H1 (cell line): ENCODE data around the gene PRSS50. TPM values are rescaled to one million over a fixed set of nuclear protein-coding genes. Genes with fewer than 3 reads are reported as not detected.

Experiments used
- CTCF ChIA-PET: fragments of 300-600 bp; sonication (Branson Sonifier 250); formaldehyde crosslinking; loops from one replicate; lab custom pipeline; 2021; ENCODE audit not compliant: partially characterized antibody; lab: Charles Lee
- POLR2A ChIA-PET: fragments of 300-600 bp; sonication (Branson Sonifier 250); formaldehyde crosslinking; loops from one replicate; lab custom pipeline; 2021; ENCODE audit warnings: inconsistent platforms; ENCODE audit not compliant: partially characterized antibody; lab: Charles Lee
- DNase-seq, 2 experiments: peaks; one replicate each; pipeline versions ENCODE4 v3.0.0 to v3.0.0-alpha.2; 2010 to 2022; ENCODE audit warnings: low spot score in 2 of 2, low read depth in 1 of 2, mixed read lengths in 1 of 2
- FAIRE-seq: peaks from 2 replicates; lab custom pipeline; 2011; peaks lifted over from hg19 to GRCh38; lab: Jason Lieb, UNC
- H2AFZ ChIP-seq: 2 replicates; pipeline ENCODE4 v1.8.1; 2012; ENCODE audit warnings: low read length, inconsistent platforms
- H2AK5ac ChIP-seq: 2 replicates; pipeline ENCODE4 v1.6.1; 2013; ENCODE audit warnings: low read depth, low read length
- H2BK120ac ChIP-seq: replicated peaks from 2 replicates; pipeline ENCODE3; 2013; ENCODE audit warnings: low read depth, low read length, inconsistent platforms
- H2BK12ac ChIP-seq: 2 replicates; pipeline ENCODE4 v1.6.1; 2013; ENCODE audit warnings: low read depth, low read length
- H2BK15ac ChIP-seq: 2 replicates; pipeline ENCODE4 v1.6.1; 2013; ENCODE audit warnings: low read length
- H2BK20ac ChIP-seq: 2 replicates; pipeline ENCODE4 v1.6.1; 2013; ENCODE audit warnings: low read length
- H2BK5ac ChIP-seq: 2 replicates; pipeline ENCODE4 v1.6.1; 2013; ENCODE audit warnings: low read depth, low read length
- H3K14ac ChIP-seq: 2 replicates; pipeline ENCODE4 v1.6.1; 2013; ENCODE audit warnings: inconsistent platforms; ENCODE audit not compliant: insufficient read length
- H3K18ac ChIP-seq: 2 replicates; pipeline ENCODE4 v1.6.1; 2013; ENCODE audit warnings: low read length; ENCODE audit errors: extremely low read depth
- H3K23ac ChIP-seq: 2 replicates; pipeline ENCODE4 v1.6.1; 2013; ENCODE audit warnings: inconsistent platforms; ENCODE audit not compliant: insufficient read length
- H3K23me2 ChIP-seq: 2 replicates; pipeline ENCODE4 v1.6.1; 2013; ENCODE audit warnings: low read depth, low read length
- H3K27ac ChIP-seq: 2 replicates; pipeline ENCODE4 v1.6.1; 2011; ENCODE audit warnings: low read depth, low read length, inconsistent platforms
- H3K27me3 ChIP-seq, 4 experiments: replicated peaks in 1 of 4; 1 replicate in 1 of 4; 2 replicates in 3 of 4; pipeline versions ENCODE4 v1.6.1 to v1.8.1; 2011 to 2013; ENCODE audit warnings: low read length in 3 of 4, mild to moderate bottlenecking in 3 of 4, inconsistent platforms in 2 of 4, mixed read lengths in 2 of 4, moderate library complexity in 1 of 4; ENCODE audit not compliant: control insufficient read depth in 3 of 4, insufficient read depth in 3 of 4; ENCODE audit errors: extremely low read depth in 1 of 4
- H3K36me3 ChIP-seq, 4 experiments: 2 replicates each; pipeline versions ENCODE4 v1.6.1 to v1.8.1; 2011 to 2013; ENCODE audit warnings: mild to moderate bottlenecking in 4 of 4, low read length in 3 of 4, moderate library complexity in 2 of 4, control low read depth in 1 of 4, inconsistent platforms in 1 of 4; ENCODE audit not compliant: insufficient read depth in 4 of 4, control insufficient read depth in 2 of 4
- H3K4ac ChIP-seq: replicated peaks from 2 replicates; pipeline ENCODE3; 2013; ENCODE audit warnings: low read length, low read depth, mixed read lengths, inconsistent platforms; ENCODE audit not compliant: insufficient read length
- H3K4me1 ChIP-seq, 4 experiments: replicated peaks in 1 of 4; 1 replicate in 1 of 4; 2 replicates in 3 of 4; pipeline versions ENCODE4 v1.6.1 to v1.8.1; 2011 to 2013; ENCODE audit warnings: low read length in 3 of 4, inconsistent platforms in 2 of 4, mixed read lengths in 1 of 4; ENCODE audit not compliant: insufficient read depth in 4 of 4, control insufficient read depth in 3 of 4
- H3K4me2 ChIP-seq, 2 experiments: 2 replicates each; pipeline versions ENCODE4 v1.6.1 to v1.8.1; 2011 to 2013; ENCODE audit warnings: low read depth in 2 of 2, low read length in 2 of 2, control low read depth in 1 of 2, inconsistent platforms in 1 of 2, mild to moderate bottlenecking in 1 of 2; ENCODE audit not compliant: insufficient read depth in 1 of 2
- H3K4me3 ChIP-seq, 4 experiments: fragments of 200-600, 300-600 bp in 1 of 4; sonication (generic), shearing (Covaris generic), sonication (Bioruptor Twin) in 1 of 4; 2 replicates each; pipeline versions ENCODE4 v1.5.1 to v1.8.1; 2011 to 2016; ENCODE audit warnings: low read length in 4 of 4, low read depth in 3 of 4, control low read depth in 2 of 4, inconsistent platforms in 2 of 4, mild to moderate bottlenecking in 2 of 4, mixed read lengths in 1 of 4, moderate library complexity in 1 of 4; ENCODE audit not compliant: insufficient read depth in 2 of 4; ENCODE audit errors: extremely low read depth in 1 of 4
- H3K56ac ChIP-seq: replicated peaks from 2 replicates; pipeline ENCODE3; 2013; ENCODE audit warnings: low read depth, mild to moderate bottlenecking, mixed read lengths, low read length, inconsistent platforms; ENCODE audit not compliant: insufficient read length
- H3K79me1 ChIP-seq: 2 replicates; pipeline ENCODE4 v1.6.1; 2013; ENCODE audit warnings: low read depth, low read length, control low read depth
- H3K79me2 ChIP-seq, 2 experiments: 2 replicates each; pipeline versions ENCODE4 v1.6.1 to v1.8.1; 2012 to 2013; ENCODE audit warnings: low read length in 2 of 2, mild to moderate bottlenecking in 2 of 2, inconsistent platforms in 1 of 2; ENCODE audit not compliant: insufficient read depth in 2 of 2, control insufficient read depth in 1 of 2
- H3K9ac ChIP-seq, 4 experiments: replicated peaks in 1 of 4; 1 replicate in 1 of 4; 2 replicates in 3 of 4; pipeline versions ENCODE4 v1.6.1 to v1.8.1; 2011 to 2013; ENCODE audit warnings: low read depth in 3 of 4, low read length in 3 of 4, control low read depth in 2 of 4, mild to moderate bottlenecking in 2 of 4, moderate library complexity in 2 of 4, inconsistent platforms in 1 of 4; ENCODE audit errors: extremely low read depth in 1 of 4
- H3K9me3 ChIP-seq, 2 experiments: 2 replicates each; pipeline versions ENCODE4 v1.6.1 to v1.8.1; 2012 to 2013; ENCODE audit warnings: mild to moderate bottlenecking in 2 of 2, moderate library complexity in 2 of 2, control low read depth in 1 of 2, inconsistent platforms in 1 of 2, low read depth in 1 of 2, low read length in 1 of 2, mixed read lengths in 1 of 2; ENCODE audit not compliant: insufficient read depth in 2 of 2
- H4K20me1 ChIP-seq, 2 experiments: replicated peaks in 1 of 2; 2 replicates each; pipeline versions ENCODE3 to v1.8.1; 2011 to 2013; ENCODE audit warnings: inconsistent platforms in 2 of 2, low read length in 2 of 2, mild to moderate bottlenecking in 1 of 2; ENCODE audit not compliant: insufficient read depth in 2 of 2, control insufficient read depth in 1 of 2
- H4K5ac ChIP-seq: 2 replicates; pipeline ENCODE4 v1.6.1; 2013; ENCODE audit warnings: low read length, low read depth, mixed read lengths, inconsistent platforms; ENCODE audit not compliant: insufficient read length
- H4K8ac ChIP-seq: 2 replicates; pipeline ENCODE4 v1.8.0; 2013; ENCODE audit warnings: mild to moderate bottlenecking, moderate library complexity, low read length, inconsistent platforms; ENCODE audit not compliant: insufficient read depth; ENCODE audit errors: extremely low read depth
- H4K91ac ChIP-seq: replicated peaks from 2 replicates; pipeline ENCODE3; 2013; ENCODE audit warnings: low read length, mixed read lengths, inconsistent platforms; ENCODE audit not compliant: insufficient read length
- BACH1 ChIP-seq: IDR thresholded peaks from 2 replicates; pipeline ENCODE4 v1.6.1; 2012; ENCODE audit warnings: low read length, improper control_type of control experiment
- CHD1 ChIP-seq: IDR thresholded peaks from 2 replicates; pipeline ENCODE4 v1.6.1; 2012; ENCODE audit warnings: low read depth, low read length, improper control_type of control experiment
- CHD2 ChIP-seq: IDR thresholded peaks from 2 replicates; pipeline ENCODE4 v1.6.1; 2012; ENCODE audit warnings: low read length, improper control_type of control experiment
- CREB1 ChIP-seq: IDR thresholded peaks from 2 replicates; pipeline ENCODE4 v1.6.1; 2012; ENCODE audit warnings: inconsistent platforms
- JUN ChIP-seq: IDR thresholded peaks from 2 replicates; pipeline ENCODE4 v1.6.1; 2011; ENCODE audit warnings: low read depth, mild to moderate bottlenecking, improper control_type of control experiment, low read length
- KDM1A ChIP-seq: fragments of 200-600, 300-600 bp; sonication (generic); IDR thresholded peaks from 2 replicates; pipeline ENCODE4 v1.7.1; 2016; ENCODE audit warnings: mild to moderate bottlenecking, low read length, borderline replicate concordance
- KDM5A ChIP-seq: fragments of 200-600 bp; IDR thresholded peaks from 2 replicates; pipeline ENCODE4 v1.7.1; 2012; ENCODE audit warnings: mild to moderate bottlenecking, low read length, inconsistent platforms, mixed read lengths
- NANOG ChIP-seq: IDR thresholded peaks from 2 replicates; pipeline ENCODE4 v1.6.1; 2011; ENCODE audit warnings: low read length, low read depth, mild to moderate bottlenecking, inconsistent platforms; ENCODE audit not compliant: insufficient read depth, poor library complexity, severe bottlenecking
- POU5F1 ChIP-seq: IDR thresholded peaks from 2 replicates; pipeline ENCODE4 v1.6.1; 2011; ENCODE audit warnings: low read depth, mild to moderate bottlenecking, low read length, moderate library complexity
- RNF2 ChIP-seq: fragments of 200-900, 300-1000 bp; sonication (generic); IDR thresholded peaks from 2 replicates; pipeline ENCODE4 v1.7.1; 2016; ENCODE audit warnings: borderline replicate concordance, low read depth, mild to moderate bottlenecking, antibody characterized with exemption, low read length; ENCODE audit not compliant: poor library complexity, severe bottlenecking; ENCODE audit errors: missing control alignments
- SIRT6 ChIP-seq: IDR thresholded peaks from one replicate; pipeline ENCODE4 v1.7.1; 2012; ENCODE audit warnings: low read length, inconsistent platforms
- SUZ12 ChIP-seq: fragments of 200-600 bp; sonication (generic); IDR thresholded peaks from 2 replicates; pipeline ENCODE4 v1.6.1; 2012; ENCODE audit warnings: mild to moderate bottlenecking, inconsistent platforms, low read length, moderate library complexity, mixed read lengths
- TAF1 ChIP-seq: IDR thresholded peaks from 2 replicates; pipeline ENCODE4 v1.6.1; 2011; ENCODE audit warnings: mild to moderate bottlenecking, low read depth, low read length
- TAF7 ChIP-seq: optimal IDR thresholded peaks from 2 replicates; pipeline ENCODE3; 2011; ENCODE audit warnings: low read depth, mild to moderate bottlenecking, inconsistent platforms, low read length, moderate library complexity, borderline replicate concordance
- ZNF274 ChIP-seq: IDR thresholded peaks from 2 replicates; pipeline ENCODE4 v1.7.0; 2012; ENCODE audit warnings: low read length, borderline replicate concordance; ENCODE audit errors: extremely low read depth
- WGBS, 2 experiments: shearing (Covaris generic) in 1 of 2; methylation state at CpG; one replicate each; pipeline versions ENCODE4 v1.1.6 to v1.1.7; 2013 to 2015; ENCODE audit warnings: low lambda C conversion rate in 2 of 2, mixed read lengths in 2 of 2, inconsistent platforms in 1 of 2, low coverage in 1 of 2, missing lambda C conversion rate in 1 of 2; ENCODE audit not compliant: insufficient replicate concordance in 2 of 2, insufficient coverage in 1 of 2, insufficient read length in 1 of 2; ENCODE audit errors: extremely low coverage in 1 of 2, missing lambda C conversion rate in 1 of 2; 5-methylcytosine and 5-hydroxymethylcytosine counted together
- polyA plus RNA-seq, 7 experiments: library from polyadenylated mRNA; depleted of rRNA in 3 of 7; stranded (reverse) in 5 of 7; unstranded in 2 of 7; fragments of >200 nt in 5 of 7; fragments of 200-250 nt in 2 of 7; gene quantifications; 1 replicate in 5 of 7; 2 replicates in 1 of 7; 4 replicates in 1 of 7; pipeline versions ENCODE4 v1.2.1 to v1.2.3, GENCODE V29; 2011 to 2013; ENCODE audit warnings: missing spikeins in 2 of 7, mixed read lengths in 2 of 7
- total RNA-seq: library from RNA; stranded (reverse); fragmentation: NEBNext Ultra II Directional; extraction: Animal tissue kit (Norgen Biotek cat#: 25700); gene quantifications from 2 replicates; pipeline ENCODE4 v1.2.1, GENCODE V29; 2021

PRSS50 gene
- total and polyA plus RNA-seq, 2 of the 8 experiments (the other 6 are each of a cell fraction or from before 2014, with no cell fraction given): 0.47 to 0.71 TPM

GRCh38 chr3:46682974-46683373, 34.7 kb downstream of the PRSS50 start:
- ChIA-PET POLR2A (interaction anchor here (1.9 kb wide), 1 partner anchor 10 kb away, joined by 5 read pairs; no protein-coding TSS in a partner anchor), CTCF (interaction anchor here (1.5 to 10.3 kb wide), 4 partner anchors 12 to 194 kb away, joined by 4 to 64 read pairs (median 24); partner anchors contain the start of gene ALS2CL)
- no peak overlapping the region for H3K18ac ChIP-seq
- peaks cover 0 to 3% (median 0%) of the 10 kb centered on the region in 4 experiments; a peak in 1 of 7 replicates for H3K4me1 ChIP-seq
- no peak overlapping the region for H2BK20ac ChIP-seq
- no peak overlapping the region for H2BK5ac ChIP-seq
- no peak overlapping the region for H2BK12ac ChIP-seq
- H4K20me1 ChIP-seq: peaks cover 0 to 2% of the 10 kb centered on the region in 2 experiments
- 85% methylated on average over 9 of the region's 11 CpGs; no CpG with 5 or more reads in 1 of the 2 experiments for WGBS, 2 experiments
- H3K4me3 ChIP-seq: no peak overlapping the region
- no peak overlapping the region for H3K4ac ChIP-seq
- H4K91ac ChIP-seq: no peak overlapping the region
- no peak overlapping the region for H2BK120ac ChIP-seq
- no peak overlapping the region for H3K9ac ChIP-seq
- H3K4me2 ChIP-seq: no peak overlapping the region
- H2BK15ac ChIP-seq: no peak overlapping the region
- H3K27ac ChIP-seq: no peak overlapping the region
- no peak overlapping the region for H3K23ac ChIP-seq
- peak overlapping the region; percentile 23; the same call in 1 of the 2 replicates for H4K8ac ChIP-seq
- no peak overlapping the region for H4K5ac ChIP-seq
- H2AFZ ChIP-seq: no peak overlapping the region
- H2AK5ac ChIP-seq: no peak overlapping the region
- no peaks in the 10 kb centered on the region for H3K27me3 ChIP-seq
- no peaks in the 10 kb centered on the region for H3K79me2 ChIP-seq
- FAIRE-seq (no peak), DNase-seq (no peak)
- no peak overlapping the region for H3K14ac ChIP-seq
- no peaks in the 10 kb centered on the region for H3K9me3 ChIP-seq
- H3K23me2 ChIP-seq: no peaks in the 10 kb centered on the region
- H3K79me1 ChIP-seq: no peaks in the 10 kb centered on the region
- H3K56ac ChIP-seq: no peak overlapping the region
- no peaks in the 10 kb centered on the region for H3K36me3 ChIP-seq
- TF ChIP-seq POU5F1 (no peak), SUZ12 (no peak), CHD1 (no peak), TAF7 (no peak), TAF1 (no peak), RNF2 (no peak), JUN (no peak), BACH1 (no peak), CREB1 (no peak), KDM1A (no peak), ZNF274 (no peak), SIRT6 (no peak), CHD2 (no peak), NANOG (no peak), KDM5A (no peak)
